H1 (cell line): Measurements from ENCODE around the gene COL11A2. TPM values are rescaled to one million over a fixed set of nuclear protein-coding genes. Genes with fewer than 3 reads are reported as not detected.

Source experiments
- CBX5 ChIP-seq: fragments of 300-800, 300-1000 bp; sonication (generic); IDR thresholded peaks from 2 replicates; pipeline ENCODE4 v1.7.1; 2016; ENCODE audit warnings: antibody characterized with exemption, low read length, low read depth
- CHD1 ChIP-seq: IDR thresholded peaks from 2 replicates; pipeline ENCODE4 v1.6.1; 2012; ENCODE audit warnings: low read depth, low read length, improper control_type of control experiment
- CHD2 ChIP-seq: IDR thresholded peaks from 2 replicates; pipeline ENCODE4 v1.6.1; 2012; ENCODE audit warnings: low read length, improper control_type of control experiment
- EP300 ChIP-seq, 2 experiments: IDR thresholded peaks; 1 replicate in 1 of 2; 2 replicates in 1 of 2; pipeline ENCODE4 v1.6.1; 2011 to 2012; ENCODE audit warnings: low read depth in 2 of 2, low read length in 2 of 2, mild to moderate bottlenecking in 2 of 2, borderline replicate concordance in 1 of 2, inconsistent platforms in 1 of 2, moderate library complexity in 1 of 2
- GTF2F1 ChIP-seq: IDR thresholded peaks from 2 replicates; pipeline ENCODE4 v1.6.1; 2012; ENCODE audit warnings: low read depth, low read length, improper control_type of control experiment, borderline replicate concordance
- ZNF274 ChIP-seq: IDR thresholded peaks from 2 replicates; pipeline ENCODE4 v1.7.0; 2012; ENCODE audit warnings: low read length, borderline replicate concordance; ENCODE audit errors: extremely low read depth
- polyA plus RNA-seq, 7 experiments: library from polyadenylated mRNA; depleted of rRNA in 3 of 7; stranded (reverse) in 5 of 7; unstranded in 2 of 7; fragments of >200 nt in 5 of 7; fragments of 200-250 nt in 2 of 7; gene quantifications; 1 replicate in 5 of 7; 2 replicates in 1 of 7; 4 replicates in 1 of 7; pipeline versions ENCODE4 v1.2.1 to v1.2.3, GENCODE V29; 2011 to 2013; ENCODE audit warnings: missing spikeins in 2 of 7, mixed read lengths in 2 of 7
- total RNA-seq: library from RNA; stranded (reverse); fragmentation: NEBNext Ultra II Directional; extraction: Animal tissue kit (Norgen Biotek cat#: 25700); gene quantifications from 2 replicates; pipeline ENCODE4 v1.2.1, GENCODE V29; 2021
- TF ChIP-seq, protein P1 (sequence below): IDR thresholded peaks from 2 replicates; pipeline ENCODE4 v1.6.1; 2012; ENCODE audit warnings: inconsistent platforms
- TF ChIP-seq, protein P2 (sequence below), 3 experiments: IDR thresholded peaks; 1 replicate in 2 of 3; 2 replicates in 1 of 3; pipeline versions ENCODE4 v1.5.1 to v1.6.1; 2011; ENCODE audit warnings: low read length in 3 of 3, mild to moderate bottlenecking in 3 of 3, inconsistent platforms in 2 of 3, low read depth in 1 of 3, moderate library complexity in 1 of 3; ENCODE audit not compliant: insufficient read depth in 1 of 3; ENCODE audit errors: control extremely low read depth in 1 of 3

Gene COL11A2
- total and polyA plus RNA-seq, 2 of the 8 experiments (the other 6 are each of a cell fraction or from before 2014, with no cell fraction given): 2.8 to 3.8 TPM

DNA sequence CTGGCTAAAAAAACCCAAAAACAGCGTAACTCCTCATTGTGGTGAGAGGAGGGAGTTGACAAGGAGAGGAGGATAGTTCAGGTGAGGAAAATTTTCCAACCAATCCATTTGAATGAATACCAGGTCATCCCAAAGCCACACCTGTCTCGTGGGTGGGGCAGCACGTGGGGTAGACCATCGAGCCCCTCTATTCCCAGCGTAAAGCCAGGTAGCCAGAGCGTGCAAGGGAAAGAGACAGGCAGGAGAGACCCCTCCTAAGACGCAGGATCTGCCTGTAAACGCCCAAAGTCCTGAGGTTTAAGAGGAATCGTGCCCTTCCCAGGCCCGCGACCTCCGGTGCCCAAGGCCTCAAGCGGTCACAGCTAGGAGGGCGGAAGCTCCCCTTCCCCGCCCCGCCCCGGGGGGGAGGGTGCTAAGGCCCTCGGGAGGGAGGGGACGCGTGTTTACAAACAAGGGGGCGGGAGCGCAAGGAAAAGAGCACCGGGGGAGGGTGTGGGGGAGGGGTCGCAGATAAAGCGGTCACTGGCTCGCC lies 7.5 kb upstream of the COL11A2 start (continued):
- TF ChIP-seq EP300 (IDR thresholded peaks at IDR 0.05; ENCODE audit: borderline replicate concordance in 1 of 2, low read depth in 2 of 2, low read length in 2 of 2): no peak
- no peak for TF ChIP-seq CBX5
- TF ChIP-seq, protein P1, sequence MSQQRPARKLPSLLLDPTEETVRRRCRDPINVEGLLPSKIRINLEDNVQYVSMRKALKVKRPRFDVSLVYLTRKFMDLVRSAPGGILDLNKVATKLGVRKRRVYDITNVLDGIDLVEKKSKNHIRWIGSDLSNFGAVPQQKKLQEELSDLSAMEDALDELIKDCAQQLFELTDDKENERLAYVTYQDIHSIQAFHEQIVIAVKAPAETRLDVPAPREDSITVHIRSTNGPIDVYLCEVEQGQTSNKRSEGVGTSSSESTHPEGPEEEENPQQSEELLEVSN: no peak
- TF ChIP-seq CHD1: no peak
- TF ChIP-seq GTF2F1: no peak
- TF ChIP-seq CHD2: no peak
- TF ChIP-seq, protein P2, sequence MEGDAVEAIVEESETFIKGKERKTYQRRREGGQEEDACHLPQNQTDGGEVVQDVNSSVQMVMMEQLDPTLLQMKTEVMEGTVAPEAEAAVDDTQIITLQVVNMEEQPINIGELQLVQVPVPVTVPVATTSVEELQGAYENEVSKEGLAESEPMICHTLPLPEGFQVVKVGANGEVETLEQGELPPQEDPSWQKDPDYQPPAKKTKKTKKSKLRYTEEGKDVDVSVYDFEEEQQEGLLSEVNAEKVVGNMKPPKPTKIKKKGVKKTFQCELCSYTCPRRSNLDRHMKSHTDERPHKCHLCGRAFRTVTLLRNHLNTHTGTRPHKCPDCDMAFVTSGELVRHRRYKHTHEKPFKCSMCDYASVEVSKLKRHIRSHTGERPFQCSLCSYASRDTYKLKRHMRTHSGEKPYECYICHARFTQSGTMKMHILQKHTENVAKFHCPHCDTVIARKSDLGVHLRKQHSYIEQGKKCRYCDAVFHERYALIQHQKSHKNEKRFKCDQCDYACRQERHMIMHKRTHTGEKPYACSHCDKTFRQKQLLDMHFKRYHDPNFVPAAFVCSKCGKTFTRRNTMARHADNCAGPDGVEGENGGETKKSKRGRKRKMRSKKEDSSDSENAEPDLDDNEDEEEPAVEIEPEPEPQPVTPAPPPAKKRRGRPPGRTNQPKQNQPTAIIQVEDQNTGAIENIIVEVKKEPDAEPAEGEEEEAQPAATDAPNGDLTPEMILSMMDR (IDR thresholded peaks at IDR 0.05; ENCODE audit: control extremely low read depth in 1 of 3, insufficient read depth in 1 of 3, low read depth in 1 of 3, low read length in 3 of 3): no peak
- TF ChIP-seq ZNF274: no peak
